ENCODE measurements around the gene CKB.

Gene CKB

DNA sequence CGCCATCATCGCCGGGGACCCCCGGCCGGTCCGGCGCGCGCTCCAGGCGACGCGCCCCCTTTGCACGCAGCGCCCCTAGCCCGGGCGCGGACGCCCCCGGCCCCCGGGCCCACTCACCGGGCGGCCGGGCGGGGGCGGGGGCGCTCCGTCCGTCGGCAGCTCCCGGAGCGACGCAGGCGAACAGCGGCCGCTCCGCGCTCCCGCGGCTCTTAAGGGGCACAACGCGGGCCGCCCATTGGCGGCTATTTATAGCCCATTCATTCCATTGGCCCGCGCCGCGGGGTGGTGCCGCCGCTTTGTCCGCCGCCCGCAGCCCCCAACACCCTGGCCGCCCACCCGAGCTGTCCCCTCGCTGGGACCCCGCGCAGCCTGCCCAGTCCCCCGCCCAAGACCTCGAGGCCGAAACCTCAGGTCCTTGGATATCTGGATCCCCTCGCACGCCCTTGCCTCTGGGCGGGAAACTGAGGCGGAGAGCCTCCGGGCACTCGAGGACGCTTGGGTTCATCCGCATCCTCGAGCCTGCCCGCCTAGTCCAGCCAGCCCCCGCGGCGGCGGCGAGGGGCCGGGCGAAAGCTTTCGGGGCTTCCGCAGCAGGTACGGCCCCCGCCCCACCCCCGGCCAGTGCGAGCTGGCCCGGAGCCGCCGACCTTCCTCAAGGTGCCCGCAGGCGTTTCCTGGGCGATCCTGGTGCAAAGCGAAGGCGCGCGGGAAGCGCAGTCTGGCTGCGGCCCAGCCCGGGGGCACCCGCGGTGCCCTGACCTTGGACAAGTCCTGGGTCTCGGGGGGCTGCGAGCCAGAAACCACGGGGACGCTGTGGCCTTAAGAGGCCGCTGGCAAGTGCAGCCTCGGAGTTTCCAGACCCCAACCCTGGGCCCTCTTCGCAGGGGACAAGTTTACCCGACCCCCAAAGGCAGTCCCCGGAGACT, at the start of gene CKB:
TSS of gene CKB (minus strand) at position 182 of the 926 bp plus-strand sequence. CDS start 337 bp downstream, outside the sequence.
- DNase-seq, result peak; percentile 48

DNA sequence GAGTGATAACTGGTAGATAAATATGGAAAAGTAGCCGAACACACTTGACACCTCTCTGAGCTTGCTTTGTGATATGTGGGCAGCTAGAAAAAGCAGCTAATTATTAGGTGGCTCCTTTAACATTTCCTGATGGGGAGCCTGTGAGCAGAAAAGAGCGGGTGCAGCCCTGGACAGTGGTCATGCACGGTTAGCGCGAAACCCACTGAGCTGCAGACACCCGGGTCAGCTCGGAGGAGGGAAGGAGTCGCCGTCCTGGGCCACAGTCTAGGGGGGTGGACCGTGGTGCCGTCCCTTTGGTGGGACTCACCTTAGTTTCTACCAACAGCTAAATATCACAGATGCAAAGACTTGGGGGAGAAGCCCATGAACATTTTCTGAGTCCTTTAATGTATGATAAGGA, 46.8 kb upstream of the CKB start:
- no peak for DNase-seq

DNA sequence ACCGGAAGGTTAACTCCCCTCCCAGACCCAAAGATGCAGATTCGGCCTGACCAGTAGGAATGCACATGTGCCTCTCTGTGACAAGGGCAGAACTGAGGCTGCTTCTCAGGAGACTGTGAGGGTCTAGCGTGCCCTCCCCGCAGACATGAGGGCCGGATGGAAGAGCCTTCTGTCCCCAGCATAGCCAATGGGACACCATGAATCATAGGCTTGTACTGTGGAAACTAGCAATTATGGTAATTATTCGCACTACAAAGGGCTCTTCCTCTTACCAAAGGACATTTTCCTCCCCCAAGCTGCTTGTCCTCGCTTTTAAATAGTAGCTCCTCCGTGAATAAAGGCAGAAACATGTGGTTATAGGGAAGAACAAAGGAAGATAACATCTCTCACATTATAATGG, 46.3 kb upstream of the CKB start:
- no peak for DNase-seq

DNA sequence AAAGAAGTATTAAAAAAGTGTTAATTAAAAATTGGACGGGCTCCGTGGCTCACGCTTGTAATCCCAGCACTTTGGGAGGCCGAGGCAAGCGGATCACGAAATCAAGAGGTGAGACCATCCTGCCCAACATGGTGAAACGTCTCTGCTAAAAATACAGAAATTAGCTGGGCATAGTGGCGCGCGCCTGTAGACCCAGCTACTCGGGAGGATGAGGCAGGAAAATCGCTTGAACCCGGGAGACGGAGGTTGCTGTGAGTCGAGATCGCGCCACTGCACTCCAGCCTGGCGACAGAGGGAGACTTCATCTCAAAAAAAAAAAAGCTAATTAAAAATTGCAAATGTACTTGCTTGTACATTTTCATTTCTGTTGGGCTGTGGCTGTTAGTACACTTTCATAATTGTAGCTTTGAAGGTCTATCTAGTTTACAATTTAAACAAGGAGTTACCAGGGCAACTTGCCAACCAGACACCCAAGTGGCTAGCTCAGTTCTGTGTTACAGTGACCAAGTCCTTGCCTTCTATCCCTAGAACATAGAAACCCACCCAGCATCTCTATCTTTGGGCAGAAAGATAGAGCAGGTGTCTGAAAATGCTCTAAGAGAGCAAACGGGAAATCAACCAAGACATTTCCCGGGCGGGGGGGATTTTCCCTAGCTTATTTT, 41.3 kb upstream of the CKB start:
- DNase-seq, result no peak

DNA sequence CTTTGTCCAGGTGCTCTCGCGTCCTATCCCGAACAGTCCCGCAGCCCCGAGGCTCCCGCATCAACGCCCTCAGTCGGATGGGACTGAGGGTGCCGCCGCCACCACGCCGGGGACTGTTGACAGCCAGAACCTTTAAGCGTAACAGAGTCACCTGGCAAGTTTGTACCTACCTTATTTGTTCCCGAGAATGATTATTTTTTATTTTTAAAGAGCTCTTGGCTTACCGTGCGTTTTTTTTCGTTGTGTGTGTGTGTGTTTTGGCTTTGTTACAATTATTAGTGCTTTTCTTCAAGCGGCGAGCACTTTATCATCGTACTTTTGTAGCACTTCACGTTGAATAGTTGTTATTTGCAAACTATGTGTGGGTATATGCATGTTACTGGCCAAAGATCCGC, 40.6 kb upstream of the CKB start:
- no peak for DNase-seq

DNA sequence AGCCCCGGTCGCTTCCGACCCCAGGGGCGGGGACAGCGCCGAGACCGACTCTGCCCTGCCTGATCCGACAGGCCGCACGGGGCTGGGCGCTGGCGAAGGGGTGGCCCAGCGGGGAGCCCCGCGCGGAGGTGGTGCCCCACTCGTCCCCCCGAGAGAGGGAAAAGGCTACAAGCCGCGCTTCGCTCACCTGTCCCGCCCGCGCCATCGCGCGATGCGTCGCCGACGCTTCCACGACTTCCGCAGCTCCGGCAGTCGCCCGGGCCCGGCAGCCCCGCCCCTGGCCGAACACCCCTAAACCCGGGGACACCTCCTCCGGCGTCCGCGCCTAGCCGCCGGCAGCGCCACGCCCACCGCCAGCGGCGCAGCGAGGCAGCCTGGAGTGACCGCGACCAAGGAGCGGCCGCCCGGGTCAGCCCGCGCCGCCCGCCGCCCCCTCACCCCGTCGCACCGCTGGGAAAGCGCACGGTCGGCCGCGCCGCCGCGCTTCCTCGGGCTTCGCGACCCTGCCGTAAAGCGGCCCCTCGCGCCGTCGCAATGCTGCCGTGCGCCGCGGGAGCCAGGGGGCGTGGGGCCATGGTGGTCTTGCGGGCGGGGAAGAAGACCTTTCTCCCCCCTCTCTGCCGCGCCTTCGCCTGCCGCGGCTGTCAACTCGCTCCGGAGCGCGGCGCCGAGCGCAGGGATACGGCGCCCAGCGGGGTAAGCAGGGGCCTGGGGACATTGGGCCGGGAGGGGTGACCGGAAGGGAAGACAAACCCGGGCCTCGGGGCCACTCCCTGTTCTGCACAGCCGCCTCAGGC, 40.0 kb upstream of the CKB start, which contains the start of the genes BAG5 and COA8:
TSS of gene BAG5 (minus strand) at position 229 of the 797 bp plus-strand sequence. CDS start 1,493 bp downstream, outside the sequence.
TSS of gene COA8 (plus strand) at position 532 of the 797 bp plus-strand sequence. CDS start at position 574, 42 bp downstream.
- DNase-seq, result peak; percentile 91

DNA sequence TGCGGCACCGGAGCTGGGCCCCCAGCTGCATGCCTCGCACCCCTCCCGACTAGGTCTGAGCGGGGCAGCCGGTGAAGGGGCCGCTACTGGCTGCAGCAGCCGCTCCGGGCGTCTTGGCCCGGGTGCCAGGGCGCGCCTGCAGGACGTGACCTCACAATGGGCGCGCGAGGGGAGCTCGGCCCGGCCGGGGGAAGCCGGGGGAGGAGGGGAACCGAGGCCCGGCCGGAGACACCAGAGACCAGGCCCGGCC, 39.5 kb upstream of the CKB start:
- DNase-seq, result no peak

DNA sequence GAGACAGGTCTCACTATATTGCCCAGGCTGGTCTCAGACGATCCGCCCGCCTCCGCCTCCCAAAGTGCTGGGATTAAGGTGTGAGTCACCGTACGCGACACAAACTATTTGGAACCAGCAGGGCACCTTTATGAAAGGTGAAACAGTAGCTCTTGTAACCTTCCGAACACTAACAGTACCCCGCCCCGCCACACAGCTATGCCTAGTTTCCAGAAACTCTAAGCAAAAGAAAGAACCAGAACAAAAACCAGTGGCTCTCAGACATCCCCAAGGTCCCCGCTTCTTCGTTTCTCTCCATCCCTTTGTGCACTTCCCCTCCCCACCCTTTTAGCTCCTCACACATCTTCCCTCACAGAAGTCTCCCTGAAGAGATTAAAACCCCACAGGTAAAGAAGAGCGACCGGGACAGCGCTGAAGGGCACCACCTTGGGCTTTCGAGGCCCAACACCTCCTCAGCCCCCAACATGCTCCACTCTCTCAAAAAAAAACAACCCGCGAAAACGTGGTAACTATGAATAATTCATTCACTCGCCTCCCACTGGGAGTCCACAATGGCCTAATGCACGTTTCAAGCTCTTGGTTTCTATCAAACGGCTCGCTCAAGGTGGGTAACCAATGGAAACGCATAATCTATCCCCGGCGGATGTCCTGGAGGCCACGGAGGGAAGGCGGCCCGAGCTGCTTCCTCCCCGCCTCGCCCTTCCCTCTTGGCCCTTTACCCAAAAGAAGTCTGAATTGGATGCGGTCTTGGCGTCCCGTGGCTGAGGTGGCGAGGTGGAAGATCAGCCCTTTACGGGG, 39.0 kb upstream of the CKB start:
- DNase-seq, result peak; percentile 66

DNA sequence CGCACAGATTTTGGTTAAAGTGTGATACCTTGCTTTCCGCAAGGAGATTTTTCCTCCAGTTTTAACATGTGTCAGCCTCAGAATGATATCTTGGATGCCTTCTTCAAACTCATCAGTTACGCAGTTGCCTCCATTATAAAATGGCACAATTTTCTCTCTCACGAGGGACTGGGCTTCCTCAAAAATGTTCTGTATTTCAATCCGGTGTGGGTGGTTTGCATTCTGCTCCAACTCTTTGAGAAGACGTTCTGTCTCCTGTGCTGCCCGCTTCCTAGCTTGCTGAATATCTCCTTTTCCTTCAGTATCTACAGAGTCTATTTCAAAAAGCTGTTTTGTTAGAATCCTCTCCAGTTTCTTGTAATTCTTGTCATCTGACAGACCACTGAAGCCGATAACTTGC, 38.1 kb upstream of the CKB start:
- DNase-seq, result no peak

DNA sequence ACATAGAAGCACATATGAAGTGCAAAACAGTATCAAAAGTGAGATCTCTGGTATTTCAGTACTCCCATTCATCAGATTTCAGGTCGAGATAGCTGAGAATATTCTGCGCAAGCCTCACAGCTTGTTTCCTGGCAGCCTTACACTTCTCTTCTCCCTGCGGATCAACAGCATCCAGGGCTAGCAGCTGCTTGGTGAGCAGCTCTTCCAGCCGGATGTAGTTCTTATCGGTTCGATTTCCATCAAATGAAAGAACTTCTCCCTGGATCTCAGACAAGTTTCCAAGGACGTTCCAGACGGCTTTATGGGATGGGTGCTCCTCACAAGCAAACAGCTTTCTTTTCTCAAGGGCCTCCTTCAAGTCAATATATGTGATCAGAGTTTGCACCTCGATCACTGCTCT, 37.1 kb upstream of the CKB start:
- DNase-seq, result no peak

DNA sequence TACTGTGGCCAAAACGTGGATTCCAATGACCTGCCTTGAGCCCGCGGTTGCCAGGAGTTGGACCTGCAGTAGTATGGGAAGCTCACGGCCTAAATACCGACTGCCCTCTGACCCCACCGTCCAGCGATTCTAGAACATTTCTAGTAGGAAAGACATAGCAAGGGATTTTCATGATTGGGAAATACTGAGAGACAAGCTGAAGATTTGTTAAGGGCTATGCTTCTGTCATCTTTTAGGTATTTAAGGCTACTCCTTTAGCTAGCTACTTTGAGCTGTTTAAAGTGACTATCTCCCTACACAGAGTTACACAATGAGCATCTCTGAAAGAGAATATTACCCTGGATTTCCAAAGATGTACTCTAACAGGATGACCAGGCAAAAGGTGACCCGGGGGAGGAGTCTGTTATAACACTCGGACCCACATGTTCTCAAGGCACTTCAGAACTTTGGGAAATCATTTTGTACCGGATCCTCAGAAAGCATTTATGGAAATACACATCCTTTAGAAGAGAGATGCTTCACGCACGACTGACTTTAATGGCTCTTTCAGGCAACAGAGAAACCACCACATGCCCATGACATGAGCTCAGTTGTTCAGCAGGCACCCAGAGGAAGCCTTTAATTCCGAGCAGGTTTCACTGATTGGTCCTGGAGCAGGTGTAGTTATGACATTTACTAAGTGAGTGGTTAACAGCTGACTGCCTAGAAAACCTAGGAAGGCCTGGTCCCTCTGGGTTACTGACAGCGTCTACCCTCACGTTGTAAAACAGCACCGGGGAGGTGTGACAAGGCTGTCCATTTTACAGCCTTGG, 35.6 kb upstream of the CKB start:
- DNase-seq, result no peak

DNA sequence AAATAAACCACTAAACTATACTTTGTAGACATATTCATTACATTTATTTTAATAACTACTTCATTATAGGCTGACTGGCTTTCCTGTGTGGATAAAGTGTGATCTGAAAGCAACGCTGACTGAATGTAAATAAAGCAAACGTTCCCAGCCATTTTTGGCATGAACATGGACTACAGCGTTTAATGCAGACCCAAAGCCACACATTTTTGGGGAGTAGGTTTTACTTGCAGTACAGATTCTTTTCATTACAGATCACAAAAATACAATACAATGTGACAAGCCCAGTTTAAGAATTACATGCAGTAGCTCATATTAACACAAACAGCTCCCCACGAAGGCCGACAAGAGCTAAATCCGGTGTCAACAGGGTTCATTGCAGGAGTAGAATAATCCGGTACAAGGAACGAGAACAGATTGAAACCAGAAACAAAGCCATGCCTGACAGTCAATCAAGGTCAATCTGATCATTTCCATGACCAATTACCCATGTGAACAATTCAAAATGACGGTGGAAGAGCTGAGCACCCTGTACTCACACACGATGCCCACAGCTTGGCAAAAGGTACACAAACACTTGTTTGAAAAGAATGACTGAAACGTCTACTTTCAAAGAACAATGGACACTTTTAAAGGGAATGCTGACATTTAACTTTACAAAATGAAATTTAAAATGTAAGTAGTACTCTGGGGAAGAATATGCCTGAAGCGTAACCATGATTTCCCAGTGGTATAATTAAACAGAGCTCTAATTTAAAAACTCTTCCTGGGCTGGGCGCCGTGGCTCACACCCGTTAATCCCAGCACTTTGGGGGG, 34.5 kb upstream of the CKB start:
- no peak for DNase-seq

DNA sequence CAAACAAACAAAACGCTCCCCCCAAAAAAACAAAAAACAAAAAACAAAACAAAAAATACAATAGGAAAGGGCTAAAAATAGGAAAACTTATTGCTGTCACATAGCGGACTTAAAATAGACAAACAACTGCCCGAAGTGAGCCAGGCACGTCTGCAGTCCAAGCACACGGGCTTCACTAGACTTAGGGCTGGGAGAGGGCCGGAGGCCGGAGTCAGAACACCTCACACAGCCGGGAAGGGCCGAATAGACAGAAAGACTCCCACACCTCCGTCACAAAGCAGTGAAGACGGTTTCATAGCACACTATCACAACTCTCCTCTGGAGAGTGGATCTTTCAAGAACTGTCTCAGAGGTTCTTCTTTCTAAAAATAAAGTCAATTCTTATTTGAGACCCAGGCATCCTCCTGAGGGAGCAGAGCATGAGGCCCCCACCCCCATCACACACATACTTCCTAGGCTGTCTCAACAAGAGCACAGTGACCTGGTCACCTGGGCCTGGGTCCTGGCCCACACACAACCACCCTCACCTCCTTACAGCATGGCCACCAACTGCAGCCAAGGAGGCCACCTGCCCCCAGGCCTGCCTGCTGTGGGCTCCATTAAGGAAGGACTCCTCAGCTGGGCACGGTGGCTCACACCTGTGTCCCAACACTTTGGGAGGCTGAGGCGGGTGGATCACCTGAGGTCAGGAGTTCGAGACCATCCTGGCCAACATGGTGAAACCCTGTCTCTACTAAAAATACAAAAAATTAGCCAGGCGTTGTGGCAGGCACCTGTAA, 33.1 kb upstream of the CKB start:
- DNase-seq, result no peak

DNA sequence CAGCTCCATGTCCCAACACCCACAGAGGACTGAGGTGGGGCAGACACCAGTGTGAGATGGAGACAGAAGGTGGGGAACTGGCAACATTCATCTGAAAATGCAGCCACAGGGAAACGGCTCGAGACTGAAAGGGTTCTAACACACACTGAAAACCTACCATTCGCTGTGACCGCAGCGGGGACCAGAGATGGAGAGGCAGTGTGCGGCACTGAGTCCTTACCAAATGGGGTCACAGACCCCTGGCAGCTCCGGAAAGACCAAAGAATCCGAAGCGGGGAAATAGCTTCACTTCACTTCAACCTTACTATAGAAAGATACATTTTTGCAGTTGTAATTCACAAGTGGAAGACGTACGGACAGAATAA, 30.2 kb upstream of the CKB start:
- DNase-seq, result no peak

DNA sequence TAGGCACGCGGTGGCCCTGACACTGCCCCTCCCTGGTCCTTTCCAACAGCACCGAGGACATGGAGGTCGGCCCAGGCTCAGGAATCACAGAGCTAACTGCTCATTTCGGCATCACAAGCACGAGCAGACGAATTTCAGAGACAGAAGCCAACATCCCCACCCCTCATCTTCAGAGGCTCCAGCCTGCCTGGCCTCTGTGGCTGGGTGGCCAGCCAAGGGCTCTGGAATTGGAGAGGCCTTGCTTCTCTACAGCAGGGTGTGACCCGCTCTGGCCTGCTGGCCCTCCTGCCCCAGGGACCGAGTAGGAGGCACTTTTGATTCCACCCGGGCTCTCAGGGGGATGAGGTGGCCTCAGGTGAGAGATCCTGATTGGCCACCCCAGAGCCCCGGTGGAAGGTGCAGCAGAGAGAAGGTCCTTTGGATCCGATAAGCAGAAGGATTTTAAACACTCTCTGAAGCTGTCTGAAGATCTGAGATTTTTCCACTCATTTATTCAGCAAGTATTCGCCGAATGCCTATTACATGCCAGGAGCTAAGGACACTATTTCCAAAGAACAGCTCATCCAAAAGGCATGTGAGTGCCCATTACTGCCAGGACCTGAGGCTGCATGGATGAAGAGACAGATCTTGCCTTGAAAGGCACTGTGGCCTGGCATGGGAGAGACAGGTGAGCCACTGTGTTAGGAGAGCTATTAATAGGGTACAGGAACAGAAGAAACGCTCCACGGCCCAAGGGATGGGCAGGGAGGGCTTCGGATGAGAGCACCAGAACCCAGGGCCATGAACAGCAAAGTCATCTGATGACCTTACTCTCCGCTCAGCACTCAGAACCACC, 29.6 kb upstream of the CKB start:
- DNase-seq, result no peak

DNA sequence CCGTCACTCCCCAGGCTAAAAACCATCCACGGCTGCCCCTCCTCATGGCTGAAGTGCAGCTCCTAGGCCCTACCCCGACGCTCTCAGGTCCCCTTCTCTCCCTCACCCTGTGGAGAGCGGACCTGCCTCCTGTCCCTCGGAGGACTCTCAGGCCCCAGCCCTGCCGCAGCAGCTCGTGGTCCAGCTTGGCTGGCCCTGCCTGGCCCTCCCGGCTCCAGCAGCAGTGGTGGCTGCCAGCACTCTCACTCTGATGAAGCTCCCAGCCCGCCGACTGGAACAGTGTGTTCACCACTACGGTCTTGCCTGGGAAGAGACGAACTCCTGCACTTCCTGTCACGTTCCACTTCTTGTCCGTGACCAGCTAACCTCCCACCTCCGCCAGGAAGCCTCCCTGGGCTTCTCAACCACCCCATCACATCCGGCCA, 28.7 kb upstream of the CKB start:
- DNase-seq, result no peak

DNA sequence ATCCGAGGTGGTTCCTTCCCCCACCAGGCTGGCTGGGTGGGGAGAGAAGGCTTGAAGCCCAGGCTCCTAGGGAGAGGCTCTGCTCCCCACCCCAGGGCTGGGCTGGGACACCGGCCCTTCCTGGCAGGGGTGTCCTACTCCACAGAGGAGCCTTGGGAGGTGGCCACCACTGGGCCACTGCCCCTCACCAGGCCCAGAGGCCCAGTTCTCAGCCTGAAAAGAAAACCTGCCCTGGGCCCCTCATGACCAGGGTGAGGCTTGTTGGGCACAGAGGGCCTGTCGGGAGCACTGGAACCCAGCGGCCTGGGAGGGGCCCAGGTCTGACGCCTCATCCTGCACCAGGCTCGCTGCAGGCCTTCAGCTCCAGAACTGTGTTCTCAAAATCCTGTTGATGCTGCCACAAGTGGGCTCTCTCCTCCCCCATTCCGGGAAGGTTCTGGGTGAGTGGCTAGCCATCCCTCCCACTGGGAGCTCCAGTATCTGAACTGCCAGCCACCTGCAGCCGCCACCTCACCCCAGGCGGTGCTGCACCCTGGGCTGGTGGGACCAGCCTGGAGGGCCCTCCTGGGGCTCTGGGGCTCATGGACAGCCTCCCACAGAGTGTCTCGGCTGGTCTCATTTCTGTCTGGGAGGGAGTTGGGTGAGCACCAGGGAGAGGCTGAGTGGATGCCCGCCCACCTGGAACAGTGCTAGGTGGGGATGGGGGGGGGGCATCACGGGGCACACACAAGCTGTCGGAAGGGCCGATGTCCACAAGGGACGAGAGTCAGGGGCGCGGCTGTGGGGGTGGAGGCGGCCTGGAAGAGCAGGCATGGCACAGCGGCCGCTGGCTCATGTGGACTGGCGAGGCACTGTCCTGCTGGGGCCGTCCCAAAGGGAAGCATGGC, 28.1 kb upstream of the CKB start:
- DNase-seq, result no peak
